NCI-H146 treated with DMSO at 0.1 percent for 48 hours (cell line): Measurements from ENCODE around the gene BICC1.

ENCODE experiments used
- DNase-seq: peaks from one replicate; lab custom pipeline; 2025; ENCODE audit not compliant: unreplicated experiment; lab: John Stamatoyannopoulos, UW

Gene BICC1

DNA sequence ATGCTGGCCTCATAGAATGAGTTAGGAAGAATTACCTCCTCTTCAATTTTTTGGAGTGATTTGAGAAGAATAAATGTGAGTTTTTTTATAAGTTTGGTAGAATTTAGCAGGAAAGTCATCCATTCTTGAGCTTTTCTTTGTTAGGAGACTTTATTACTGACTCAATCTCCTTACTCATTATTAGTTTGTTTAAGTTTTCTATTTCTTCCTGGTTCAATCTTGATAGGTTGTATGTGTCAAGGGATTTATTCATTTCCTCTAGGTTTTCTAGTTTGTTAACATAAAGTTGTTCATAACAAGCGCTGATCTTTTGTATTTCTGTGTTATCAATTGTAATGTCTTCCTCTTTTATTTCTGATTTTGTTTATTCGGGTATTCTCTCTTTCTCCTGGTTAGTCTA lies 47.4 kb downstream of the BICC1 start:
- DNase-seq, result no peak

DNA sequence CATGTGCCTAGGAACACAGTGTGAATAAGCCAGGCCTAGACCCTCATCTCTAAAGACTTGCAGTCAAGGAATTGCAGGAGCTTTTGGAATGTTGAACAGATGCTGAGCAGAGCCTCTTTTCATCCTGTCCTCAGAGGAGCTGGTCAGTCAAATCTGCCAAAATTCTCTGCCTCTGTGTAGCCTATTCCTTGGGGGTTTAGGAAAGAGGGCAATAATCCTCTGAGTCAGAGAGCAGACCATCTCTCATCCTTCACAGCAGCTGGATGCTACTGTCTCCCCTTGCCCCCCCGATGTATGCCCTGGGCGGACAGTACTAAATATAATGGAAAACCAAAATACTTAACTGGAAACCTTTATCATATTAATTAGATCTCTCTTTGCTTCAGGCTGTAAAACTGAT lies 52.6 kb downstream of the BICC1 start:
- no peak for DNase-seq

GRCh38 chr10:58567652-58568051 lies 55.0 kb downstream of the BICC1 start:
- DNase-seq, result no peak

DNA sequence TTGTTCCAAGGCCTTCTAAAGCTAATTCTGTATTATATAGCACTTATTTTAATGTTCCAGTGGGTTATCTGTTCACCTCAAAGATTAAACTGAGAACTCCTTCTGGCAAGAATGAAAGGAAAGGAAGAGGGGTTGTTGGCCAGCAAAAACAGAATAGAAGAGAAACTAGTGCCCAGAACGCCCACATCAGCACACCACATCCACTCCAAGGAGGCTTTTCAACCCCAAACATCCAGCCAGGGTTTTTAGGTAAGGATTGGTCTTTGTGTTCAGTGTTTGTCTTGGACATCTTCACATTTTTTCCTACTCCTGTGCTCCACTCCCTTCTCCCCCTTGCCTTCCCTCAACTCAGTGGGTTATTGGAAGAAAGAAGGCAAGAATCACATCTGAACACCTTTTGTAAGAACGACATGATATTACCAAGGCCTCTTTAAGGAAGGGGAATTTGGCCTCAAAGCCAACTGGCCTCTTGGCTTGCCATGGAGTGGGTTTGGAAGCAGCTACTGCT lies 55.8 kb downstream of the BICC1 start:
- DNase-seq, result no peak

GRCh38 chr10:58570307-58570723 lies 57.6 kb downstream of the BICC1 start:
- no peak for DNase-seq

DNA sequence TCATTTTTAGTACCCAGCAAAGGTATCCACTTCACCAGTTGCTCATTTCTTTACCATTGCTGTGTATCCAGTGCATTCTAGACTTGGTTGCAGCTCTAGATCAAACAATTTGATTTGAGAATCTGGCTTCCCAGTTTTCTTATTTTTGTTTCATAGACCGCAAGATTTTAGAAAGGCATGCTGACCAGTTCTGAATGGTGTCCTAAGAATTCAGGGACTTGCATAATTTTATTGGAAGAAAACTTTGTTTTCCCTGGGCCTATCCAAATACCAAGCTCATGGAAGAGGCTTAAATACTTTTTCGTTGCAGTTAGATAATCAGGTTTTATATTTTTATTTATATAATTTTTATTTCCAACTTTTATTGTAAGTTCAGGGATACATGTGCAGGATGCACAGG lies 58.3 kb downstream of the BICC1 start:
- no peak for DNase-seq

DNA sequence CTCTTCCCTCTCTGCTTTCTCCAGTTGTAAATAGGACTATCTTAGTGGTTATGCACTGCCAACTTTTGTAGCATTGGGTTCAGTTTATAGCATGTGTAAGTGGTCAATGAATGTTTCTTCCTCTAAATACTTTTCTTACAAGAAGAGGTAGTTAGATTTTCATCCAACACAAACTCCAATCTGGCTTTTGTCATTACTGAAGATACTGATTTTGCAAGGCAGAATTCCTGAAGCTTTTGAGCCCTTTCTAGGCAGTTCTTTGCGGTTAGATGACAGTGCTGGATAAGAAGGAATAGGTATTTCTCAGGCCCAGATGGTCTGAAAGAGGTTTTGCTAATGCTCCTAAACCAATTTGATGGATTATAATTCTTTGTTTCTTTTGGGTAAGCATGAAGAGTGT lies 60.5 kb downstream of the BICC1 start:
- no peak for DNase-seq

DNA sequence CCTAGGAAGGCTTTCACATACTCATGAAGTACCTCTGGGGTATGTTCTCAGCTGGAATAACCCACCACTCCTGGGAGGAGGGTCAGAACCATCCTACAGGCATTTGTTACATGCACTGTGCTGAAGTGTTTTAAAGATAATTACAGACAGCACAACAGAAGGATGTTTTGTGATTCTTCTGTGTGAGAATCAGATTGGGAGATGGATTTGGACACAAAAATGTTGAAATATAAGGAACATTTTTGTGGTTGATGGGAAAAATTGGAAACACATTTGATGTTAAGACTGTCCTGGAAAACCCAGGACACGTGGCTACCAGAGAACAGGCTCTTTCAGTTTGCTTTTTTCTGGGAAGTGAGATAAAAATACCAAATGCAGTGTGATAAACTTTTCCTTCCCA lies 61.4 kb downstream of the BICC1 start:
- no peak for DNase-seq

GRCh38 chr10:58575491-58575890 lies 62.8 kb downstream of the BICC1 start:
- DNase-seq, result no peak

DNA sequence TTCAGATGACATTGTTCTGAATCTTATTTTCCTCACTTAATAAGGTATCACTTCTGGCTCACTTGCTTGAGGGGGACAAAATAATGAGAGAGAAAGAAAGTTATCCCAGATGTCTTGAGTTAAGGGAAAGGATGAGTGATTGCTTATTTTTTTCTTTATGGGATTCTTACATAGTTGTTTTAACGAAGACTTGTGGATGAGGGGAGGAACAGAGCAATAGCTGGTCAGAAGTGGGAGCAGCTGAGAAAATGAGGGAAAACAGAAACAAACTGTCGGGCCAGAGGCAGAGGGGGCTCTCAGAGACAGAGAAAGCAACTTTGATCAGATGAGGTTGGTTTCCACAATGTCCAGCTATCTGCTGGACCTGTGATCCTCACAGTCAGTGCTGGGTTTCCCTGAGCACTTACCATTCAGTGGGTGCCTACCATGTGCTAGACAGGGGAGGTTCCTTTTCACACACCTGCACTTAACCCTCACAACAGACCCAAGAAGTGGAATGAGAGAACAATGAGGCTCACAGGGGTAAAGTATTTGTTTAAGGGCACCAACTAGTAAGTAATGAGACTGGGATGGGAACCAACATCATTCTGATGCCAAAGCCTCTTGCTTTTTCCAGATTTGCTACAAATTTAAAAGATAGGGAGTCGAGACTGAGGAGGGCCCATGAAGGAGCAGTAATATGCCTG lies 64.2 kb downstream of the BICC1 start:
- no peak for DNase-seq

DNA sequence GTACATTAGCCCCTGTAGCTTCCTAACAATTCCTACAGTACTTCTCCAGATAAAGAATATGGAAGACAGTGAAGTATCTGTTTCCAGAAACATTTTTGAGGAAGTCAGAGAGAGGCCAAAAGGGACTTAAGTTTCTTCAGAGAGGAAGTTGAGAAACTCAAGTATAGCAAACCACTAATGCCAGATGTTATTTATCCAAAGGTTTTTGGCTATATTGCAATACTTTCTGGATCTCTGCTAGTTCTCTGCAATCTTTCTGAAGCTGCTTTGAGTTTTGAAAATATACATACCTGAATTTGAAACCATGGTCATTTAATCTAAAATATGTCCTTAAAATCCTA lies 64.7 kb downstream of the BICC1 start:
- DNase-seq, result no peak

DNA sequence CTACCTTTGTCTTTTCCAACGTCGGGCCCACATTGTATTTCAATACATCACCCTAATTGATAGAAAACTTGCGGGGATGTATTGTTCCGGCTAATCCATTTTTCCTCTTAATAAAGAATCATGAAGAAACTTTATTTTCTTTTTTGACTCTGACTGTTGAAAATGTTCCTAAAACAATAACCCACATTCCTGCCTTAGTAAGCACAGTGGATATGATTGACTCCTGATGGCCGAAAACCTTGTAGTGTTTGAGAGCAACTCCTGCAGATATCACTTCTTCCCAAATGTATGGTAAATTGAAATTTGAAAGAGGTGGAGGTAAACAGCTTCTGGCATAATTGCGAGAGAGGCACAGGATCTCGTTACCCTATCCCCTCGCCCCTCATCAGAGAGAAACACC lies 65.7 kb downstream of the BICC1 start:
- DNase-seq, result no peak

GRCh38 chr10:58579011-58579655 lies 66.5 kb downstream of the BICC1 start:
- no peak for DNase-seq

- DNase-seq, result no peak
Measured at GRCh38 chr10:58582045-58582444, 69.4 kb downstream of the BICC1 start.

DNA sequence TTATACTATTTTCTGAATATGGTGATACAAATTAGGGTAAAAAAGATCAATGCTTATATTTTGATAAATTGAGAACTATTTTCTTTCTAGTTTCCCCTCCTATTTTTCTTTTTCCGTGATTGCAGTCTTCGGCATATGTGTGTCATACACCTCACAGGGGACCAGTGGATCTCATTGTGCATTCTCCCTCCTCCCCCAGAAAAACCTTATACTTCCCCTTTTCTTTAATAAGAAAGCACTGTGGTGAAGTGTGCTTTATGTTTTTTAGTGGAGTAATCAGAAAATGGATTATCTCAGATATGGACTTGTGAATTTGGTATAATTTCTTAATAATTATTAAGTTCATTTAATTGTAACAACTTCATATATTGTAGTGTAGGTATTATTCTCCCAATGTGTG lies 72.8 kb downstream of the BICC1 start:
- DNase-seq, result no peak

DNA sequence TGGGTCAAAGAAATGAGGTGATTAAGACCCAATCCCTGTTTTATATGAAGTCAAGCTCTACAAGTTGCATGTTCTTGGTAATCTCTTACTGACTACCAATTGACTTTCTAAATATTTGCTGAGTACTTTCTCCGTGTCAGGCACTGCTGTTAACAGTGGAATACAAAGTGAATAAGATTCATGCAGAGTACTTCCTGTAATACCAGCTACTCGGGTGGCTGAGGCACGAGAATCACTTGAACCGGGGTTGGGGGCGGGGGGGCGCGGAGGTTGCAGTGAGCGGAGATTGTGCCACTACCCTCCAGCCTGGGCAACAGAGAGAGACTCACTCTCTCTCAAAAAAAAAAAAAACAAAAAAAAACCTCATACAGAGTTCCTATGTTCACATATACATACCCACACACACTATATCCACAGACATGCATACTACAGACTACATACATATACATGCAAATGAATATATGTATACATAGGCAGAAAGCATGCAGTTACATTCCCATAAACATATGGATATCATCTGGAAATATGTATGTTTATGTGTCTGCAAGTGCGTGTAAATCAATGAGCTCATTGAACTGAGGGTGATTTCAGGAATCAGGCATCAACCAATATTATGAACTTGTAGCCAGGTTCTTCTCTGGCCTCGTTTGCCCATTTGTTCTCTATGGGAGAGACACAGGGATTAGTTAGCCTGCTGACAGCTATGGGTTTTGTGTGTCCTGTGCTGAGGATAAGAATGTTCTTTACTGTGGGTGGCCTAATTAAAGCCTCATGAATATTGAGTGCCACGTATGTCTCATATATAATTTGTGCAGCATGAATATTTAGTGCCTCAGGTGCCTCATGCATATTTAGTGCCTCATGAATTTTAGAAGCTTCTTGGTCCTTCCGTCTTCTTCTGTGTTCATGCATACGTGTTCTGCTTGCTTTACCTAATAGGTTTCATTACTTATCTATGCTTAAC lies 73.9 kb downstream of the BICC1 start:
- no peak for DNase-seq

GRCh38 chr10:58587676-58588075 lies 75.0 kb downstream of the BICC1 start:
- no peak for DNase-seq

DNA sequence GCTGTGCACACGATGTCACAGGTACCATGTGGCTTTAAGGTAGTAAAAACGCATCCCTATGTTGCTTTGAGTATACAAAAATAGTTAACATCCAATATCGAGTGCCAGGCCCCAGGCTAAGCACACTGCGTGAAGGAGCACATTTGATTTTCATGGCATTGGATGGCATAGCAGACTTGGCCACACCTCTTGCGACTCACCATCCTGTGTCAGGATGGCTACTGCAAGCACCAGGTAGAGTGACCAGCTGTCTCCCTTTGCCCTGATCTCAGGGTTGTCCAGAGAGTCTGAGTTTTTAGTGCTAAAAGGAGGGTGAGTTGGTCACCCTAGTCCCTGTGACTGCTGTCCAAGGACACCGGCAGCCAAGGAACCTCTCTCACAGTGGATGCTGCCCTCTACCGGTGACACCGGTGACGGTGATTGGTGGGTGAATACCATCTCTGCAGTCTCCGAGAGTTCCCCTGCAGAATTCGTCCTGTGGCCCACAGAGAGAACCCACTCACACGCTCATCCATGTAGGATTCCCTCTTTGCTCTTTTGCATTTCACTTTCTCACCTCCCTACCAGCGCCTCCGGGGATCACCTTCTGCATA lies 76.1 kb downstream of the BICC1 start:
- DNase-seq, result no peak

DNA sequence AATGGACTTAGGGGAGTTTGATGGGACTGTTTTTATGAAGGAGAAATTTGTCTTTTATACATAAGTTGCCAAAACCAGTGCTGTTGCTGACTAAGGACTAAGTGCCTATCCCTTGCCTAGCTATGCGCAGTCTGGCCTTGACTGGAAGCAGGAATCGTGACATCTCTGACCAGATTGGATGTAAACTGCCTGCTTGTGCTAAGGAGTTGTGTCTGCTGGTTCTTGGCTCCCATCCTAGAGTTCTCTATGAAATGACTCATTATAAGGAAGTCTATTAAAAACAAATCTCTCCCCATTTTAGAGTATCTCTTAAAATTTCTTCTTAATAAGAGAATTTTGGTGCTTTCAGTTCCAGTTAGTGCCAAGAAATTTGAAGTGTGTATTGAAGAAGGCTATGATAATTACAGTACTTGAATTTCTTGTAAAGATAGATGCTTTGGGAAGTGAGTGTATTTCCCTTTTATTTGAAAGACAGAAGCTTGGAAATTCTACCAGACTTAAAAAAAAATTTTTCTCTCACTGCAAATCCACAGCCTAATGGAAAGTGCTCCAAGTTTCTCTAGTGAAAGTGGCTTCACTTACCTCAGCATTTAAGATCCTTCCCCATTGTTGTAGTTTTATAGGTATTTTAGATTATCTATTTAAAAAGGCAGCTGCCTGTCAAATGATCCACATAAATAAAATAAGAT lies 77.6 kb downstream of the BICC1 start:
- no peak for DNase-seq

DNA sequence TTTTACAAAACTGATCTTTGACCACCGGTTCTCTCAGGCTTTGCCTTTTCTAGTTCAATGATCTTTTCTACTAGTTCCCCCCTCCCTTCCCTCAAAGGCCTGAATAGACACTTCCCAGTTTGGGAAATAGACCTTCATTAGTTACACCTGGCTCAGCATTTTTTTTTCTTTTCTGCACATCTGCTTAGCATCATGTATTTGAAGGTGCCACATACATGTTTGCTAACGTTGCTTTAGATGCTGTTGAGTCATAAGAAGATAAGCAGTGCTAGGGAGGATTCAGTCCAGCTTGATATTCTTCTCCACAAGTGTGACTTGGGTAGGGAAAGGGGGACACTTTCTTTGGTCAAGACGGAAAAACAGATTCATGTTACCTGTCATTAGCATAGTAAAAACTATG lies 78.3 kb downstream of the BICC1 start:
- no peak for DNase-seq

DNA sequence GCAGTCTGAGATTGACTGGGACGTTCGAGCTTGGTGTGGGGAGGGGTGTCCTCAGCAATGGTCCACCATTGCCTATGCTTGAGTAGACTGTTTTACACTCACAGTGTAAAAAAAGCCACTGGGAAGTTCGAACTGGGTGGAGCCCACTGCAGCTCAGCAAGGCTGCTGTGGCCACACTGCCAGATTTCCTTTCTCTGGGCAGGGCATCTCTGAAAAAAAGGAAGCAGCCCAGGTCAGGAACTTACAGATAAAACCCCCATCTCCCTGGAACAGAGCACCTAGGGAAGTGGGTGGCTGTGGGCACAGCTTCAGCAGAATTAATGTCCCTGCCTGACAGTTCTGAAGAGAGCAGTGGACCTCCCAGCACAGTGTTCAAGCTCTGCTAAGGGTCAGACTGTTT lies 80.3 kb downstream of the BICC1 start:
- DNase-seq, result no peak
